ENCODE data around the gene WHAMM. TPM values are rescaled to one million over a fixed set of nuclear protein-coding genes. Genes with fewer than 3 reads are reported as not detected.
A peak's percentile ranks its signal among the peaks of the same experiment; 100 is the strongest.
"Not testable (repeated sequence)": the region's sequence is repeated elsewhere in the genome, so short reads cannot be mapped to it uniquely, and the experiment has no call there.

WHAMM gene
- total RNA-seq, 2 donors from 2014 or later: 3.7 to 4.4 TPM

DNA sequence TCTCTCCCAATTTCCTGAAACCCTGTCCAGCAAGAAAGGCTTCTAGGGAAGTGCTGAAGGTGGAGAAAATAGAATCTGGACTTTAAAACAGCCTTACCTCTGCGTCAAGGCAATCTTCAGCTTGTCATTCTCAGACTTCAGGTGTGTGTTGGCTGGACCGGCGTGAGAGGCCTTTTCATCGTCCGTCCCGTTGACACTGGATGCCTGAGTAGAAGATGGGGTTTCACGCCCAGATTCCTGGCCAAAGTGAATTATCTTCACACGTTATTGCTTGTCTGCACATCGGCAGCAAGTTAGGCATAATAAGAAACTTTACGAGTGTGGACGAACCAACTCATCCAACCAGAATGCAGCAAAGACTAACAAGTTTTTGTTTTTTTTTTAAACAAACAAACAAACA is 49.5 kb downstream of the WHAMM start:
- TF ChIP-seq, protein P1, sequence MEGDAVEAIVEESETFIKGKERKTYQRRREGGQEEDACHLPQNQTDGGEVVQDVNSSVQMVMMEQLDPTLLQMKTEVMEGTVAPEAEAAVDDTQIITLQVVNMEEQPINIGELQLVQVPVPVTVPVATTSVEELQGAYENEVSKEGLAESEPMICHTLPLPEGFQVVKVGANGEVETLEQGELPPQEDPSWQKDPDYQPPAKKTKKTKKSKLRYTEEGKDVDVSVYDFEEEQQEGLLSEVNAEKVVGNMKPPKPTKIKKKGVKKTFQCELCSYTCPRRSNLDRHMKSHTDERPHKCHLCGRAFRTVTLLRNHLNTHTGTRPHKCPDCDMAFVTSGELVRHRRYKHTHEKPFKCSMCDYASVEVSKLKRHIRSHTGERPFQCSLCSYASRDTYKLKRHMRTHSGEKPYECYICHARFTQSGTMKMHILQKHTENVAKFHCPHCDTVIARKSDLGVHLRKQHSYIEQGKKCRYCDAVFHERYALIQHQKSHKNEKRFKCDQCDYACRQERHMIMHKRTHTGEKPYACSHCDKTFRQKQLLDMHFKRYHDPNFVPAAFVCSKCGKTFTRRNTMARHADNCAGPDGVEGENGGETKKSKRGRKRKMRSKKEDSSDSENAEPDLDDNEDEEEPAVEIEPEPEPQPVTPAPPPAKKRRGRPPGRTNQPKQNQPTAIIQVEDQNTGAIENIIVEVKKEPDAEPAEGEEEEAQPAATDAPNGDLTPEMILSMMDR (conservative IDR thresholded peaks at IDR 0.05): no peak
- WGBS, 2 experiments (ENCODE audit: insufficient coverage in 1 of 2, insufficient read length in 1 of 2): 92 to 94% methylated on average over 9 to 11 of the region's 11 CpGs
- Mint-ChIP-seq H3K27me3 (ENCODE audit: insufficient read depth) (no peaks in the 10 kb centered on the region), H3K36me3 (ENCODE audit: low read depth) (peaks cover 7% of the 10 kb centered on the region), H3K4me3 (no peak overlapping the region), H3K4me1 (peaks cover 17% of the 10 kb centered on the region), H3K27ac (no peak overlapping the region), H3K9me3 (peaks cover 1% of the 10 kb centered on the region)
- Histone ChIP-seq H3K36me3 (ENCODE audit: control insufficient read depth, insufficient read depth, low read length) (no peaks in the 10 kb centered on the region), H3K9ac (ENCODE audit: extremely low read depth, low read length, poor library complexity, severe bottlenecking) (no peak overlapping the region), H3K27me3 (ENCODE audit: control insufficient read depth, insufficient read depth, low read length, poor library complexity, severe bottlenecking) (no peaks in the 10 kb centered on the region), H3K9me3 (ENCODE audit: control insufficient read depth, low read length) (no peaks in the 10 kb centered on the region), H3K4me1 (ENCODE audit: control insufficient read depth, insufficient read depth, low read length) (peaks cover 6% of the 10 kb centered on the region), H3K27ac (ENCODE audit: low read depth, low read length) (no peak overlapping the region), H3K4me3 (ENCODE audit: low read length) (no peak overlapping the region)
- no peak for DNase-seq

DNA sequence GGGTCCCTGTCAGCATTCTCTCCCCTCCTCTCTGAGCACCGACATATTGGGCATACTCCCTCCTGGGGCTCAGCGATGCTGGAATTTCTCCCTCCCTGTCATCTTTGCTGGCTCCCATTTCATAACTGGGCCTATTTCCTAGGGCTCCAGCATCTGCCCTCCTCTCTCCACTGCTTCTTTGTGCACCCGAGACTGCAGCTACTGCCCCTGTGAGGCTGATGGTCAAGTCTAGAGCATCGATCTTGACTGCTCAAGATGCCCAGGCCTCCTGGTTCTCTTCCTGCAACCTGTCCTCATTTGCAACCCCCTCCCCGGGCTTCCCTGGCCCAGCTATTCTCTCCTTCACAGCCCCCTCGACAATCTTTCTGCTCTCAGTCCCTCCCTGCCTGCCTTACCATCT is 53.5 kb downstream of the WHAMM start:
- Mint-ChIP-seq H3K36me3 (ENCODE audit: low read depth) (peaks cover 13% of the 10 kb centered on the region), H3K4me3 (no peak overlapping the region), H3K27me3 (ENCODE audit: insufficient read depth) (no peaks in the 10 kb centered on the region), H3K27ac (peak overlapping the region; percentile 50), H3K4me1 (peaks cover 38% of the 10 kb centered on the region), H3K9me3 (peaks cover 1% of the 10 kb centered on the region)
- Histone ChIP-seq H3K36me3 (ENCODE audit: control insufficient read depth, insufficient read depth, low read length) (no peaks in the 10 kb centered on the region), H3K9me3 (ENCODE audit: control insufficient read depth, low read length) (no peaks in the 10 kb centered on the region), H3K27ac (ENCODE audit: low read depth, low read length) (no peak overlapping the region), H3K9ac (ENCODE audit: extremely low read depth, low read length, poor library complexity, severe bottlenecking) (no peak overlapping the region), H3K4me3 (ENCODE audit: low read length) (no peak overlapping the region), H3K4me1 (ENCODE audit: control insufficient read depth, insufficient read depth, low read length) (peaks cover 31% of the 10 kb centered on the region), H3K27me3 (ENCODE audit: control insufficient read depth, insufficient read depth, low read length, poor library complexity, severe bottlenecking) (no peaks in the 10 kb centered on the region)
- TF ChIP-seq, protein P1 (conservative IDR thresholded peaks at IDR 0.05): no peak
- 86 to 88% methylated on average over 6 of the region's 6 CpGs for WGBS, 2 experiments (ENCODE audit: insufficient coverage in 1 of 2, insufficient read length in 1 of 2)
- DNase-seq: no peak

DNA sequence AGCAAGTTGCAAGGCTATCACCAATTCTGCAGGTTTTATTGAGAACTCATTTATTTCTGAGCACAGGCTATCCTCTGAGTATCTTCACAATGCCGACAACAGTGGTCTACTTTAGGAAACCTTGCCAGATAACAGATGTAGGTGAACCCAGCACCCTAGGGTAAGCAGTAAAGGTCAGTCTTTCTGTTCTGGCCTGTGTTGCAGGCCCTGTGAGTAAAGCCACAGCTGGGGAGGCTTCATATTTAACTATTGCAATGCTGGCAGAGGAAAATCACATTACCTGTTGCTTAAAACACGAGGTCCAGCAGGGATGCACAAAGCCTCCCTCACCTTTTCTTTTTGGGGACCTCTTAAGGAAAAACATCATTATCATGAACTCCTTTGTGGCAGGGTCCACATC is 55.5 kb downstream of the WHAMM start:
- peaks cover 13% of the 10 kb centered on the region for H3K36me3 Mint-ChIP-seq (ENCODE audit: low read depth)
- 84 to 92% methylated on average over 1 to 2 of the region's 2 CpGs for WGBS, 2 experiments (ENCODE audit: insufficient coverage in 1 of 2, insufficient read length in 1 of 2)
- peaks cover 31% of the 10 kb centered on the region for H3K4me1 ChIP-seq (ENCODE audit: control insufficient read depth, insufficient read depth, low read length)
- TF ChIP-seq, protein P1 (conservative IDR thresholded peaks at IDR 0.05): no peak
- no peaks in the 10 kb centered on the region for H3K9me3 ChIP-seq (ENCODE audit: control insufficient read depth, low read length)
- no peaks in the 10 kb centered on the region for H3K27me3 ChIP-seq (ENCODE audit: control insufficient read depth, insufficient read depth, low read length, poor library complexity, severe bottlenecking)
- no peak overlapping the region for H3K9ac ChIP-seq (ENCODE audit: extremely low read depth, low read length, poor library complexity, severe bottlenecking)
- H3K27me3 Mint-ChIP-seq (ENCODE audit: insufficient read depth): no peaks in the 10 kb centered on the region
- no peak for DNase-seq
- H3K27ac Mint-ChIP-seq: no peak overlapping the region
- peaks cover 41% of the 10 kb centered on the region for H3K4me1 Mint-ChIP-seq
- H3K4me3 Mint-ChIP-seq: no peak overlapping the region
- no peak overlapping the region for H3K27ac ChIP-seq (ENCODE audit: low read depth, low read length)
- H3K4me3 ChIP-seq (ENCODE audit: low read length): no peak overlapping the region
- H3K9me3 Mint-ChIP-seq: no peaks in the 10 kb centered on the region
- H3K36me3 ChIP-seq (ENCODE audit: control insufficient read depth, insufficient read depth, low read length): peaks cover 5% of the 10 kb centered on the region

DNA sequence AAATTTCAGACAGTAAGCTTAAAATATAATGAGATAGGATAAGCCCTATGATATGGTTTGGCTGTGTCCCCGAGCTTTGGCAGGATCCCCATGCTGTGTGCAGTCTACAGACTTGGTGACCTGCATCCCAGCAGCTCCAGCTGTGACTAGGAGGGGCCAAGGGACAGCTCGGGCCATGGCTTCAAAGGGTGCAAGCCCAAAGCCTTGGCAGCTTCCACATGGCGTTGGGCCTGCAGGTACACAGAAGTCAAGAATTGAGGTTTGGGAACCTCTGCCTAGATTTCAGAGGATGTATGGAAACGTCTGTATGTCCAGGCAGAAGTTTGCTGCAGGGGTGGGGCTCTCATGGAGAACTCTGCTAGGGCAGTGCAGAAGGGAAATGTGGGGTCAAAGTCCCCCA is 56.2 kb downstream of the WHAMM start:
- DNase-seq; H3K27me3 ChIP-seq (ENCODE audit: control insufficient read depth, insufficient read depth, low read length, poor library complexity, severe bottlenecking); H3K36me3 ChIP-seq (ENCODE audit: control insufficient read depth, insufficient read depth, low read length); H3K9me3 Mint-ChIP-seq; H3K4me3 ChIP-seq (ENCODE audit: low read length); H3K9me3 ChIP-seq (ENCODE audit: control insufficient read depth, low read length); H3K9ac ChIP-seq (ENCODE audit: extremely low read depth, low read length, poor library complexity, severe bottlenecking); H3K27ac Mint-ChIP-seq; H3K27me3 Mint-ChIP-seq (ENCODE audit: insufficient read depth); H3K27ac ChIP-seq (ENCODE audit: low read depth, low read length); H3K4me3 Mint-ChIP-seq: not testable (repeated sequence)
- 94 to 96% methylated on average over 3 to 4 of the region's 4 CpGs for WGBS, 2 experiments (ENCODE audit: insufficient coverage in 1 of 2, insufficient read length in 1 of 2)
- H3K4me1 Mint-ChIP-seq: peaks cover 41% of the 10 kb centered on the region
- peaks cover 31% of the 10 kb centered on the region for H3K4me1 ChIP-seq (ENCODE audit: control insufficient read depth, insufficient read depth, low read length)
- peaks cover 10% of the 10 kb centered on the region for H3K36me3 Mint-ChIP-seq (ENCODE audit: low read depth)

DNA sequence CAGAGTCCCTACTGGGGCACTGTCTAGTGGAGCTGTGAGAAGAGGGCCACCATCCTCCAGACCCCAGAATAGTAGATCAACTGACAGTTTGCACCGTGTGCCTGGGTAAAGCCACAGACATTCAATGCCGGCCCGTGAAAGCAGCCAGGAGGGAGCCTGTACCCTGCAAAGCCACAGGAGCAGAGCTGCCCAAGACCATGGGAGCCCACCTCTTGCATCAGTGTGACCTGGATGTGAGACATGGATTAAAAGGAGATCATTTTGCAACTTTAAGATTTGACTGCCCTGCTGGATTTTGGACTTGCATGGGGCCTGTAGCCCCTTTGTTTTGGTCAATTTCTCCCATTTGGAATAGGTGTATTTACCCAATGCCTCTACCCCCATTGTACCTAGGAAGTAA is 56.6 kb downstream of the WHAMM start:
- not testable (repeated sequence) for H3K27me3 Mint-ChIP-seq (ENCODE audit: insufficient read depth); H3K4me3 ChIP-seq (ENCODE audit: low read length); H3K4me3 Mint-ChIP-seq; H3K36me3 ChIP-seq (ENCODE audit: control insufficient read depth, insufficient read depth, low read length); H3K9me3 ChIP-seq (ENCODE audit: control insufficient read depth, low read length); DNase-seq; H3K9me3 Mint-ChIP-seq; H3K27me3 ChIP-seq (ENCODE audit: control insufficient read depth, insufficient read depth, low read length, poor library complexity, severe bottlenecking); H3K27ac ChIP-seq (ENCODE audit: low read depth, low read length); H3K9ac ChIP-seq (ENCODE audit: extremely low read depth, low read length, poor library complexity, severe bottlenecking); H3K27ac Mint-ChIP-seq
- H3K36me3 Mint-ChIP-seq (ENCODE audit: low read depth): peaks cover 14% of the 10 kb centered on the region
- H3K4me1 ChIP-seq (ENCODE audit: control insufficient read depth, insufficient read depth, low read length): peaks cover 31% of the 10 kb centered on the region
- peaks cover 43% of the 10 kb centered on the region for H3K4me1 Mint-ChIP-seq
- WGBS, 2 experiments (ENCODE audit: insufficient coverage in 1 of 2, insufficient read length in 1 of 2): 68 to 73% methylated on average over 3 of the region's 3 CpGs
